PC-3 (cell line): ENCODE results near the gene CSTPP1.
"Not testable (repeated sequence)": the region's sequence is repeated elsewhere in the genome, so short reads cannot be mapped to it uniquely, and the experiment has no call there.

ENCODE experiments used
- EZH2 ChIP-seq: fragments of 300-600 bp; sonication (generic); IDR thresholded peaks from one replicate; pipeline ENCODE4 v1.6.1; 2017; ENCODE audit warnings: antibody characterized with exemption, mild to moderate bottlenecking, low read length; ENCODE audit not compliant: unreplicated experiment
- EZH2phosphoT487 ChIP-seq: fragments of 300-600 bp; sonication (generic); IDR thresholded peaks from 2 replicates; pipeline ENCODE4 v1.6.1; 2018; ENCODE audit warnings: mild to moderate bottlenecking, antibody characterized with exemption, low read length, borderline replicate concordance
- TF ChIP-seq, protein P1 (sequence below): fragments of 300-600 bp; sonication (generic); conservative IDR thresholded peaks from 2 replicates; pipeline ENCODE4 v1.5.1; 2017; ENCODE audit warnings: antibody characterized with exemption, low read depth, mild to moderate bottlenecking, low read length

DNA sequence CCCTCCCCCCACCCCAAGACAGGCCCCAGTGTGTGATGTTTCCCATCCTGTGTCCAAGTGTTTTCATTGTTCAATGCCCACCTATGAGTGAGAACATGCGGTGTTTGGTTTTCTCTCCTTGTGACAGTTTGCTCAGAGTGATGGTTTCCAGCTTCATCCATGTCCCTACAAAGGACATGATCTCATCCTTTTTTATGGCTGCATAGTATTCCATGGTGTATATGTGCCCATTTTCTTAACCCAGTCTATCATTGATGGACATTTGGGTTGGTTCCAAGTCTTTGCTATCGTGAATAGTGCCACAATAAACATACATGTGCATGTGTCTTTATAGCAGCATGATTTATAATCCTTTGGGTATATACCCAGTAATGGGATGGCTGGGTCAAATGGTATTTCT, 55.8 kb downstream of the CSTPP1 start:
- TF ChIP-seq, protein P1, sequence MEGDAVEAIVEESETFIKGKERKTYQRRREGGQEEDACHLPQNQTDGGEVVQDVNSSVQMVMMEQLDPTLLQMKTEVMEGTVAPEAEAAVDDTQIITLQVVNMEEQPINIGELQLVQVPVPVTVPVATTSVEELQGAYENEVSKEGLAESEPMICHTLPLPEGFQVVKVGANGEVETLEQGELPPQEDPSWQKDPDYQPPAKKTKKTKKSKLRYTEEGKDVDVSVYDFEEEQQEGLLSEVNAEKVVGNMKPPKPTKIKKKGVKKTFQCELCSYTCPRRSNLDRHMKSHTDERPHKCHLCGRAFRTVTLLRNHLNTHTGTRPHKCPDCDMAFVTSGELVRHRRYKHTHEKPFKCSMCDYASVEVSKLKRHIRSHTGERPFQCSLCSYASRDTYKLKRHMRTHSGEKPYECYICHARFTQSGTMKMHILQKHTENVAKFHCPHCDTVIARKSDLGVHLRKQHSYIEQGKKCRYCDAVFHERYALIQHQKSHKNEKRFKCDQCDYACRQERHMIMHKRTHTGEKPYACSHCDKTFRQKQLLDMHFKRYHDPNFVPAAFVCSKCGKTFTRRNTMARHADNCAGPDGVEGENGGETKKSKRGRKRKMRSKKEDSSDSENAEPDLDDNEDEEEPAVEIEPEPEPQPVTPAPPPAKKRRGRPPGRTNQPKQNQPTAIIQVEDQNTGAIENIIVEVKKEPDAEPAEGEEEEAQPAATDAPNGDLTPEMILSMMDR: not testable (repeated sequence)
- not testable (repeated sequence) for TF ChIP-seq EZH2, EZH2phosphoT487
